ENCODE data around the gene ZFHX3. TPM values are rescaled to one million over a fixed set of nuclear protein-coding genes. Genes with fewer than 3 reads are reported as not detected.

ZFHX3 gene
- total and polyA plus RNA-seq, 2 experiments from 2014 or later = 2.8 to 3.9 TPM

- Histone ChIP-seq H3K27me3 (replicated peaks; ENCODE audit: insufficient read depth) (no peaks in the 10 kb centered on the region), H3K79me2 (ENCODE audit: insufficient read depth) (peaks cover 61% of the 10 kb centered on the region), H4K20me1 (ENCODE audit: insufficient read depth) (no peaks in the 10 kb centered on the region; the same call in 1 of the 2 replicates), H3F3A (ENCODE audit: insufficient read depth) (no peaks in the 10 kb centered on the region), H3K4me1 (ENCODE audit: insufficient read depth) (0 out of 2 replicates have a peak, but pooled peaks cover 9% of the 10 kb centered on the region), H3K27ac (no peak overlapping the region), H3K9me3 (ENCODE audit: low read depth) (no peaks in the 10 kb centered on the region), H3K4me3 (no peak overlapping the region), H2AFZ (no peak overlapping the region), H3K36me3 (ENCODE audit: low read depth) (no peaks in the 10 kb centered on the region), H3K9ac (no peak overlapping the region), H3K4me2 (ENCODE audit: unreplicated experiment) (no peak overlapping the region), H3K9me2 (ENCODE audit: insufficient read depth) (no peaks in the 10 kb centered on the region)
- 86 to 88% methylated on average over 6 of the region's 6 CpGs for WGBS, 2 experiments (ENCODE audit: low coverage in 1 of 2, low lambda C conversion rate in 2 of 2, missing lambda C conversion rate in 2 of 2)
- DNase-seq = no peak
- no peak for TF ChIP-seq EZH2 (IDR thresholded peaks at IDR 0.05; ENCODE audit: insufficient read depth, poor library complexity, severe bottlenecking)
- no peak for TF ChIP-seq EZH2phosphoT487 (IDR thresholded peaks at IDR 0.05; ENCODE audit: insufficient read depth, low read depth)
- in situ Hi-C loops (cut with MboI) = no loop called here
Observed at GRCh38 chr16:72909196-72909595, 138.7 kb downstream of the ZFHX3 start.

DNA sequence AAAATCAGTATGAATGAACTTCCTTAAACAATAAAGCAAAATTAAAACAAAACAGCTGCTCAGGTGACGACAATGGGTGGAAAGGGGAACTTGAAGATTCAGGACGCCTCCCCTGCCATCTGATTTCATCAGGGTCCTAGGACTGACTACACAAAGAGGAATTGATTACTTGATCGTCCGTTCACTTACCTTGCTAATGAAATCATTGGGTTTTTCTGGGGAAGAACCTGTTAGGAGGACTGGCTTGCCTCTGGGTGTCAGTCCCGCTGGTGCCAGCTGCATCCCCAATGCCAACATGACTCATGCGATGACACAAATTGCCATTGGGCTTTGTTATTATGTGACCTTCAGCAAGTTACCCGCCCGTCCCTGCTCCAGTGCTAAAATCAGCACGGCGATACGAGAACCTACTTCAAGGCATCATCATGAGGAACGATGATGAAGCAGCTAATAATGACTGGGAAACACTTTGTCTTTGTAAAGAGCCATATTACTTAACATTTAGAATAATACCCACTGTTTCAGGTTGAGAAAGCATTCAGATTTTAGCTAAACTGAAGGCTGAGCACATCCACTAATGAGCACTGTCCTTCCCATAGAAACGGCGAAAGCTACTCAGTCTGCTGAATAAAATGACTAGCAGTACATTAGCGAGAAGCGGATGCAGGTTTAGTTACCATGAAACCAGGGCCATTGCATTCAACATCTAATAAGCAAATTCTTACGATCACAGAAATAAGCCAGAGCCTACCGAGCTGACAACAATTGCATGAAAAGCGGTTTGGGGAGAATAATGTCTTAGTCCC is 139.4 kb downstream of the ZFHX3 start:
- 0 out of 2 replicates have a peak, but pooled peaks cover 9% of the 10 kb centered on the region for H3K4me1 ChIP-seq (ENCODE audit: insufficient read depth)
- no peak for DNase-seq
- no peak overlapping the region for H3K4me3 ChIP-seq
- no peak overlapping the region for H3K9ac ChIP-seq
- WGBS, 2 experiments (ENCODE audit: low coverage in 1 of 2, low lambda C conversion rate in 2 of 2, missing lambda C conversion rate in 2 of 2) = 91 to 95% methylated on average over 19 of the region's 19 CpGs
- H3K27me3 ChIP-seq (replicated peaks; ENCODE audit: insufficient read depth) = no peaks in the 10 kb centered on the region
- peaks cover 61% of the 10 kb centered on the region for H3K79me2 ChIP-seq (ENCODE audit: insufficient read depth)
- TF ChIP-seq EZH2 (IDR thresholded peaks at IDR 0.05; ENCODE audit: insufficient read depth, poor library complexity, severe bottlenecking) (no peak), EZH2phosphoT487 (IDR thresholded peaks at IDR 0.05; ENCODE audit: insufficient read depth, low read depth) (no peak)
- no peak overlapping the region for H3K27ac ChIP-seq
- H3K4me2 ChIP-seq (ENCODE audit: unreplicated experiment) = no peak overlapping the region
- no peaks in the 10 kb centered on the region for H3K9me2 ChIP-seq (ENCODE audit: insufficient read depth)
- no peaks in the 10 kb centered on the region for H3F3A ChIP-seq (ENCODE audit: insufficient read depth)
- H4K20me1 ChIP-seq (ENCODE audit: insufficient read depth) = no peaks in the 10 kb centered on the region; the same call in 1 of the 2 replicates
- no peak overlapping the region for H2AFZ ChIP-seq
- in situ Hi-C loops (cut with MboI) = no loop called here
- H3K9me3 ChIP-seq (ENCODE audit: low read depth) = no peaks in the 10 kb centered on the region
- no peaks in the 10 kb centered on the region for H3K36me3 ChIP-seq (ENCODE audit: low read depth)

DNA sequence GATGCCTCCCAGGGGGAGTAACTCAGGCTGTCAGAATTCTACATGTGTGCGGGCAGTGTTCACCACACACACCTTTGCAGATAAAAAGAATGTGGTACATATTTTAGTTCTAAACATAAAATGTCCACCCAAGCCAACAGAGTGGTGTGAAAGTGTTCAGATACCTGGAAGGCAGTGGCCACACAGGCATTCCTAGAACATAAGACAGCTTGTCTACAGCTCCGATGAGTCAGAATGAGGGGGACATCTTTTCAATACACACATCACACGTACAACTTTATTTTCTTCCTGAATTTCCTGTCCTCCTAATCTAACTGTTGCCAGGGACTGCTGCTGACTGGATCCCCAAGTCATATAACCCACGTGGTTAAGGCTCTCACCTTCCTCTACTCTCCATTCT is 142.3 kb downstream of the ZFHX3 start:
- H3K36me3 ChIP-seq (ENCODE audit: low read depth) = no peaks in the 10 kb centered on the region
- no peak overlapping the region for H3K4me3 ChIP-seq
- no peak overlapping the region for H3K4me2 ChIP-seq (ENCODE audit: unreplicated experiment)
- TF ChIP-seq EZH2phosphoT487 (IDR thresholded peaks at IDR 0.05; ENCODE audit: insufficient read depth, low read depth) (no peak), EZH2 (IDR thresholded peaks at IDR 0.05; ENCODE audit: insufficient read depth, poor library complexity, severe bottlenecking) (no peak)
- in situ Hi-C loops (cut with MboI) = no loop called here
- H3K27me3 ChIP-seq (replicated peaks; ENCODE audit: insufficient read depth) = no peaks in the 10 kb centered on the region
- 56 to 62% methylated on average over 4 of the region's 4 CpGs for WGBS, 2 experiments (ENCODE audit: low coverage in 1 of 2, low lambda C conversion rate in 2 of 2, missing lambda C conversion rate in 2 of 2)
- DNase-seq = peak; percentile 62
- no peaks in the 10 kb centered on the region; the same call in 1 of the 2 replicates for H4K20me1 ChIP-seq (ENCODE audit: insufficient read depth)
- H3F3A ChIP-seq (ENCODE audit: insufficient read depth) = no peaks in the 10 kb centered on the region
- no peak overlapping the region for H3K27ac ChIP-seq
- H3K9me2 ChIP-seq (ENCODE audit: insufficient read depth) = no peaks in the 10 kb centered on the region
- no peak overlapping the region for H3K9ac ChIP-seq
- no peaks in the 10 kb centered on the region for H3K9me3 ChIP-seq (ENCODE audit: low read depth)
- peaks cover 39% of the 10 kb centered on the region for H3K79me2 ChIP-seq (ENCODE audit: insufficient read depth)
- H3K4me1 ChIP-seq (ENCODE audit: insufficient read depth) = 0 out of 2 replicates have a peak, but pooled peaks cover 9% of the 10 kb centered on the region
- no peak overlapping the region for H2AFZ ChIP-seq

- Histone ChIP-seq H4K20me1 (ENCODE audit: insufficient read depth) (no peaks in the 10 kb centered on the region; the same call in none of the 2 replicates), H3K79me2 (ENCODE audit: insufficient read depth) (peaks cover 20% of the 10 kb centered on the region), H3K27ac (no peak overlapping the region), H3K36me3 (ENCODE audit: low read depth) (no peaks in the 10 kb centered on the region), H3F3A (ENCODE audit: insufficient read depth) (no peaks in the 10 kb centered on the region), H3K9me2 (ENCODE audit: insufficient read depth) (no peaks in the 10 kb centered on the region), H3K9me3 (ENCODE audit: low read depth) (no peaks in the 10 kb centered on the region), H3K9ac (no peak overlapping the region), H3K4me3 (no peak overlapping the region), H3K4me1 (ENCODE audit: insufficient read depth) (0 out of 2 replicates have a peak, but pooled peaks cover 9% of the 10 kb centered on the region), H3K27me3 (replicated peaks; ENCODE audit: insufficient read depth) (no peaks in the 10 kb centered on the region), H2AFZ (no peak overlapping the region), H3K4me2 (ENCODE audit: unreplicated experiment) (no peak overlapping the region)
- TF ChIP-seq EZH2phosphoT487 (IDR thresholded peaks at IDR 0.05; ENCODE audit: insufficient read depth, low read depth) (no peak), EZH2 (IDR thresholded peaks at IDR 0.05; ENCODE audit: insufficient read depth, poor library complexity, severe bottlenecking) (no peak)
- 84 to 87% methylated on average over 6 of the region's 6 CpGs for WGBS, 2 experiments (ENCODE audit: low coverage in 1 of 2, low lambda C conversion rate in 2 of 2, missing lambda C conversion rate in 2 of 2)
- DNase-seq = no peak
- in situ Hi-C loops (cut with MboI) = no loop called here
Observed at GRCh38 chr16:72903176-72903575, 144.8 kb downstream of the ZFHX3 start.

Data from GM23248 (cell line).